ENCODE data around the gene TUBGCP3.

GRCh38 chr13:112441226-112441625, 146.7 kb downstream of the TUBGCP3 start:
- TF ChIP-seq, protein P1, sequence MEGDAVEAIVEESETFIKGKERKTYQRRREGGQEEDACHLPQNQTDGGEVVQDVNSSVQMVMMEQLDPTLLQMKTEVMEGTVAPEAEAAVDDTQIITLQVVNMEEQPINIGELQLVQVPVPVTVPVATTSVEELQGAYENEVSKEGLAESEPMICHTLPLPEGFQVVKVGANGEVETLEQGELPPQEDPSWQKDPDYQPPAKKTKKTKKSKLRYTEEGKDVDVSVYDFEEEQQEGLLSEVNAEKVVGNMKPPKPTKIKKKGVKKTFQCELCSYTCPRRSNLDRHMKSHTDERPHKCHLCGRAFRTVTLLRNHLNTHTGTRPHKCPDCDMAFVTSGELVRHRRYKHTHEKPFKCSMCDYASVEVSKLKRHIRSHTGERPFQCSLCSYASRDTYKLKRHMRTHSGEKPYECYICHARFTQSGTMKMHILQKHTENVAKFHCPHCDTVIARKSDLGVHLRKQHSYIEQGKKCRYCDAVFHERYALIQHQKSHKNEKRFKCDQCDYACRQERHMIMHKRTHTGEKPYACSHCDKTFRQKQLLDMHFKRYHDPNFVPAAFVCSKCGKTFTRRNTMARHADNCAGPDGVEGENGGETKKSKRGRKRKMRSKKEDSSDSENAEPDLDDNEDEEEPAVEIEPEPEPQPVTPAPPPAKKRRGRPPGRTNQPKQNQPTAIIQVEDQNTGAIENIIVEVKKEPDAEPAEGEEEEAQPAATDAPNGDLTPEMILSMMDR (IDR thresholded peaks at IDR 0.05; ENCODE audit: low read depth, low read length, missing input control), result no peak
- TF ChIP-seq MAX (IDR thresholded peaks at IDR 0.05) (no peak), ATF3 (IDR thresholded peaks at IDR 0.05) (no peak), RAD21 (IDR thresholded peaks at IDR 0.05) (no peak), GABPA (IDR thresholded peaks at IDR 0.05 in 1 of 2, conservative IDR thresholded peaks at IDR 0.05 in 1 of 2) (no peak), JUND (IDR thresholded peaks at IDR 0.05) (no peak), TAF1 (conservative IDR thresholded peaks at IDR 0.05) (no peak), EGR1 (IDR thresholded peaks at IDR 0.05; ENCODE audit: low read depth in 2 of 2) (no peak), RXRA (IDR thresholded peaks at IDR 0.05) (no peak), YY1 (IDR thresholded peaks at IDR 0.05) (no peak)
- TF ChIP-seq, protein P2, sequence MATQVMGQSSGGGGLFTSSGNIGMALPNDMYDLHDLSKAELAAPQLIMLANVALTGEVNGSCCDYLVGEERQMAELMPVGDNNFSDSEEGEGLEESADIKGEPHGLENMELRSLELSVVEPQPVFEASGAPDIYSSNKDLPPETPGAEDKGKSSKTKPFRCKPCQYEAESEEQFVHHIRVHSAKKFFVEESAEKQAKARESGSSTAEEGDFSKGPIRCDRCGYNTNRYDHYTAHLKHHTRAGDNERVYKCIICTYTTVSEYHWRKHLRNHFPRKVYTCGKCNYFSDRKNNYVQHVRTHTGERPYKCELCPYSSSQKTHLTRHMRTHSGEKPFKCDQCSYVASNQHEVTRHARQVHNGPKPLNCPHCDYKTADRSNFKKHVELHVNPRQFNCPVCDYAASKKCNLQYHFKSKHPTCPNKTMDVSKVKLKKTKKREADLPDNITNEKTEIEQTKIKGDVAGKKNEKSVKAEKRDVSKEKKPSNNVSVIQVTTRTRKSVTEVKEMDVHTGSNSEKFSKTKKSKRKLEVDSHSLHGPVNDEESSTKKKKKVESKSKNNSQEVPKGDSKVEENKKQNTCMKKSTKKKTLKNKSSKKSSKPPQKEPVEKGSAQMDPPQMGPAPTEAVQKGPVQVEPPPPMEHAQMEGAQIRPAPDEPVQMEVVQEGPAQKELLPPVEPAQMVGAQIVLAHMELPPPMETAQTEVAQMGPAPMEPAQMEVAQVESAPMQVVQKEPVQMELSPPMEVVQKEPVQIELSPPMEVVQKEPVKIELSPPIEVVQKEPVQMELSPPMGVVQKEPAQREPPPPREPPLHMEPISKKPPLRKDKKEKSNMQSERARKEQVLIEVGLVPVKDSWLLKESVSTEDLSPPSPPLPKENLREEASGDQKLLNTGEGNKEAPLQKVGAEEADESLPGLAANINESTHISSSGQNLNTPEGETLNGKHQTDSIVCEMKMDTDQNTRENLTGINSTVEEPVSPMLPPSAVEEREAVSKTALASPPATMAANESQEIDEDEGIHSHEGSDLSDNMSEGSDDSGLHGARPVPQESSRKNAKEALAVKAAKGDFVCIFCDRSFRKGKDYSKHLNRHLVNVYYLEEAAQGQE (IDR thresholded peaks at IDR 0.05), result no peak
- TF ChIP-seq, protein P3, sequence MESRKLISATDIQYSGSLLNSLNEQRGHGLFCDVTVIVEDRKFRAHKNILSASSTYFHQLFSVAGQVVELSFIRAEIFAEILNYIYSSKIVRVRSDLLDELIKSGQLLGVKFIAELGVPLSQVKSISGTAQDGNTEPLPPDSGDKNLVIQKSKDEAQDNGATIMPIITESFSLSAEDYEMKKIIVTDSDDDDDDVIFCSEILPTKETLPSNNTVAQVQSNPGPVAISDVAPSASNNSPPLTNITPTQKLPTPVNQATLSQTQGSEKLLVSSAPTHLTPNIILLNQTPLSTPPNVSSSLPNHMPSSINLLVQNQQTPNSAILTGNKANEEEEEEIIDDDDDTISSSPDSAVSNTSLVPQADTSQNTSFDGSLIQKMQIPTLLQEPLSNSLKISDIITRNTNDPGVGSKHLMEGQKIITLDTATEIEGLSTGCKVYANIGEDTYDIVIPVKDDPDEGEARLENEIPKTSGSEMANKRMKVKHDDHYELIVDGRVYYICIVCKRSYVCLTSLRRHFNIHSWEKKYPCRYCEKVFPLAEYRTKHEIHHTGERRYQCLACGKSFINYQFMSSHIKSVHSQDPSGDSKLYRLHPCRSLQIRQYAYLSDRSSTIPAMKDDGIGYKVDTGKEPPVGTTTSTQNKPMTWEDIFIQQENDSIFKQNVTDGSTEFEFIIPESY (IDR thresholded peaks at IDR 0.05), result no peak
